ENCODE results near the gene CDK11B.
"Not testable (repeated sequence)": the region's sequence is repeated elsewhere in the genome, so short reads cannot be mapped to it uniquely, and the experiment has no call there.

Gene CDK11B

GRCh38 chr1:1658583-1659549 lies at the start of gene CDK11B:
Gene CDK11B, minus strand, starts transcription at chr1:1659004. Its CDS starts 1,519 bp downstream, at chr1:1657485.
- peak; percentile 76 to 98 (median 93) for DNase-seq (ENCODE audit: low read depth in 2 of 3, low spot score in 2 of 3)

GRCh38 chr1:1707897-1708296 lies 49.1 kb upstream of the CDK11B start:
- DNase-seq (ENCODE audit: low read depth in 2 of 3, low spot score in 2 of 3): not testable (repeated sequence)

GRCh38 chr1:1707241-1707640 lies 48.4 kb upstream of the CDK11B start:
- DNase-seq (ENCODE audit: low read depth in 2 of 3, low spot score in 2 of 3): not testable (repeated sequence)

DNA sequence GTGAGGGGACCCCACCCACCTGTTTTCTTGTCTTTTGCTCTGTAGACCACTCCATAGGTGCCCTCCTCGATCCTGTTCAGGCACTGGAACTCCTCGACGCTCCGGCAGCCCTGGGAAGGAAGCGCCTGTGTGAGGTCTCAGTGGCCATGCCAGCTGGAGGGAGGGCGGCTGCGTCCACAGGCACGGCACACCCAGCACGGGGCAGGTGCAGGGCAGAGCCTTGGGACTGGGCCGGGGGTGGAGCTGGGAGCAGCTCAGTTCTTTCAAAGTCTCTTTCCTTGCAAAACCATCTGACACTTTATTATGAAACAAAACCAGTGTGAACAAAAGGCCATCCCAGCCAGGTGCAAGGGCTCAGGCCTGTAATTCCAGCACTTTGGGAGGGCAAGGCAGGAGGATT lies 46.8 kb upstream of the CDK11B start:
- not testable (repeated sequence) for DNase-seq (ENCODE audit: low read depth in 2 of 3, low spot score in 2 of 3)

GRCh38 chr1:1704284-1704957 lies 45.6 kb upstream of the CDK11B start:
- DNase-seq (ENCODE audit: low read depth in 2 of 3, low spot score in 2 of 3): not testable (repeated sequence)

GRCh38 chr1:1703796-1704195 lies 45.0 kb upstream of the CDK11B start:
- no peak for DNase-seq (ENCODE audit: low read depth in 2 of 3, low spot score in 2 of 3)

DNA sequence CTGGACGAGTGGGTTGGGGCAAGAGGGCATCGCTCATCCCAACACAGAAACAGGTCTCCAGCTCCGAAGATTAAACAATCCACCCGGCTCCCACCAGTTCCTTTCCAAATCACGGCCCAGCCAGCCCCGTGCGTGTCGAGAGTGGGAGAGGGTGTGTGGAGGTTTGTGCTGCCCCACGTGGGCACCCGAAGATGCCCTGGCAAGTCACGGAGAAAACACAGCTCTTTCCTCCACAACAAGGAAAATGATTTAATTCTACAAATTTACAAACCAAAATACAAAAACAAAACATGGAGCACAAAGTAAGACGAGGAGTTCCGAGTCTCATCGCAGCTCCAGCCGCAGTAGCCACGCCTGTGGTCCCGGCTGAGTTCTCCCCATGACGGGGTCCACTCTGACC lies 43.7 kb upstream of the CDK11B start:
- not testable (repeated sequence) for DNase-seq (ENCODE audit: low read depth in 2 of 3, low spot score in 2 of 3)

- DNase-seq (ENCODE audit: low read depth in 2 of 3, low spot score in 2 of 3): not testable (repeated sequence)
These were observed 41.8 kb upstream of the CDK11B start for GRCh38 chr1:1700557-1700956.

DNA sequence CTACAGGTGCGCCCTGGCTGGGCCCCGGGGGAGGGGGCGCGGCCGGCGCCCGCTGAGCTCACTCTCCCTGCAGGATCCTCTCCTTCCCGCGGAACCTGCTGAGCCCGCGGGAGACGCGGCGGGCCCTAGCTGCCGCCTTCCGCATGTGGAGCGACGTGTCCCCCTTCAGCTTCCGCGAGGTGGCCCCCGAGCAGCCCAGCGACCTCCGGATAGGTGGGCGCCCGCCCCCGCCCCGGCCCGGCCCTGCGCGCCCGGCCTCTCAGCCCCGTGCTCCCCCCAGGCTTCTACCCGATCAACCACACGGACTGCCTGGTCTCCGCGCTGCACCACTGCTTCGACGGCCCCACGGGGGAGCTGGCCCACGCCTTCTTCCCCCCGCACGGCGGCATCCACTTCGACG lies 41.3 kb upstream of the CDK11B start:
- not testable (repeated sequence) for DNase-seq (ENCODE audit: low read depth in 2 of 3, low spot score in 2 of 3)

DNA sequence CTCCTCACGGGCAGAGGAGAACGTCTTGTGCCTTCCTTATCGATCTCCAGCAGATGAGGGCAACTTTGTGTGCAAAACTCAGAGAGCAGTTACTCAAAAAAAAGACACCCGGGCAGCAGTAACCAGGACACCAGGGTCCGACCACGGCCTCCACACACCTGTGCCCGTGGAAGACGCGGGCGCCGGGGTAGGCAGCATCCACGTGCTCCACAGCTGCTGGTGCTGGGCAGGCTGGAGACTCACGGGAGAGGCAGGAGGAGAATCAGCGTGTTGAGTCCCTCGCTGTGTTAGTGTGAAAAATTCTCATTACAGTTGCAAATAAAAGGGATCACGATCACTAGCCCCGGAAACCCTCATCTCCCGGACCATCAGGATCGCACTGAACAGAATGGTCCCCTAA lies 40.3 kb upstream of the CDK11B start:
- DNase-seq (ENCODE audit: low read depth in 2 of 3, low spot score in 2 of 3): not testable (repeated sequence)

- DNase-seq (ENCODE audit: low read depth in 2 of 3, low spot score in 2 of 3): not testable (repeated sequence)
These were observed 38.8 kb upstream of the CDK11B start for GRCh38 chr1:1697358-1698183.

DNA sequence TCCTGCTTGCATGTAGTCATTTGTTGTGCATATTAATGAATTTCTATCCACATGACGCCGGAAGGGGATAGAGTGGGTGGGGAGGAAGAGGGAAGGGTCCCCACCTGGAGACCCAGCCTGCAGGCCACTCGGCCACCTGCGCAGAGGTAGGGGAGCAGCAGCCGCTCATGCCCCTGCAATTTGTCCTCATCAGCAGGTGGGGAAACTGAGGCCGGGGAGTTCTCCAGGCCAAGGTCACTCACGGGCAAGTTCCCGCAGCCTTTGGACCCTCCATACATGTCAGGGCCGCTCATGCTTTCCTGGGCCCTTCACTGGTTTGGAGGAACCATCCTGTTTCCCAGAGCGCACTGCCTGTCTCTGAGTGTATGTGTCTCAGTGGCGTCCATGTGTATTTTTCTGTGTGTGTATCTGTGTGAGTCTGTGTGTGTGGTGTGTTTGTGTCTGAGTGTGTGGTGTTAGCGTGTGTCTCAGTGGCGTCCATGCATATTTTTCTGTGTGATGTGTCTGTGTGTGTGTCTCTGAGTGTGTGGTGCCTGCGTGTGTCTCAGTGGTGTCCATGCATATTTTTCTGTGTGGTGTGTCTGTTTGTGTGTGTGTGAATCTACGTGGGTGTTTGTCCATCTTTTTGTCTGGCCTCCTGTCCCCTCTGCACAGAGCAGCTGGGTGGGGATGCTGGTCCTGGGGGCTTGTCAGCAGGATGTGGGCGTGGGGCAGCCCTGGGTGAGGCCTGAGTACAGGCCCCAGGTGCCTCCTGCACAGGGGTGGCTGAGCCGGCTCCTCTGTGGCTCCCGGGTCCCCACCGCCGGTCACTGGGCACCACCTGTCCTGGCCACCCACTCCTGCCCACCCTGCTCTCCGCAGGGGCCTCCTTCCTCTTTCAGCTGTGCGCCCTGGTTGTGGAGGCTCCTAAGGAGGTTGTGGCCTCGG lies 37.9 kb upstream of the CDK11B start:
- DNase-seq (ENCODE audit: low read depth in 2 of 3, low spot score in 2 of 3): not testable (repeated sequence)

GRCh38 chr1:1692714-1693647 lies 34.2 kb upstream of the CDK11B start, which contains the start of gene SLC35E2B:
Gene SLC35E2B, minus strand, starts transcription at chr1:1692795. Its CDS starts 16,096 bp downstream, at chr1:1676699.
- peak; percentile 78 to 91 (median 91) for DNase-seq (ENCODE audit: low read depth in 2 of 3, low spot score in 2 of 3)

- peak; percentile 40 to 84 (median 77) for DNase-seq (ENCODE audit: low read depth in 2 of 3, low spot score in 2 of 3)
These were observed 33.5 kb upstream of the CDK11B start for GRCh38 chr1:1692324-1692713.

GRCh38 chr1:1691443-1691842 lies 32.6 kb upstream of the CDK11B start:
- DNase-seq (ENCODE audit: low read depth in 2 of 3, low spot score in 2 of 3): not testable (repeated sequence)

DNA sequence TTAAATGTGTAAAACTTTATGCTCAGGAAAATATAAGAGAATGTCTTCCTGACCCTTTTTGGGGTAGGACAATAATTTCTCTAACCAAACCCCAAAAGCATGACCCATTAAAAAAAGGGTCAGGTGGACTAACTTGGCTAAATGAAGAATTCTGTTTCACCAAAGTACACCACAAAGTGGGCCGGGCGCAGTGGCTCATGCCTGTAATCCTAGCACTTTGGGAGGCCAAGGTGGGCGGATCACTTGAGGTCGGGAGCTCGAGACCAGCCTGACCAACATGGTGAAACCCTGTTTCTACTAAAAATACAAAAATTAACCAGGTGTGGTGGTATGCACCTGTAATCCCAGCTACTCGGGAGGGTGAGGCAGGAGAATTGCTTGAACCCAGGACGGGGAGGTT lies 30.7 kb upstream of the CDK11B start:
- not testable (repeated sequence) for DNase-seq (ENCODE audit: low read depth in 2 of 3, low spot score in 2 of 3)

DNA sequence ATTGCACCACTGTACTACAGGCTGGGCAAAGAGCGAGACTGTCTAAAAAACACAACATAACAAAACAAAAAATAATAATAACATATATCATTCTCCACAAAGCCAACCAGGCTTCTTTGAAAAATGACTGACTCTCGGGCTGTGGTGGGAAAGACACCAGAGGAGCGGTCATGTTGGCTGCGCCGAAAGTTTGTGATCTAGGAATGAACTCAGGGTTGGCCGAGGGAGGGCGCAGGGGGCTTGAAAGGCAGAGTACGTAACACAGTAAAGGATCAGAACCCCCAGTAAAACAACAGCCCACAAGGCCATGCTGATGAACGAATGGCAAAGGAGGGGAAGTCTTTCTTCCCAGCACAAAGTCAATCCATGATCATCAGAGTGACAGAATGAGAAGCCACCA lies 29.0 kb upstream of the CDK11B start:
- no peak for DNase-seq (ENCODE audit: low read depth in 2 of 3, low spot score in 2 of 3)

DNA sequence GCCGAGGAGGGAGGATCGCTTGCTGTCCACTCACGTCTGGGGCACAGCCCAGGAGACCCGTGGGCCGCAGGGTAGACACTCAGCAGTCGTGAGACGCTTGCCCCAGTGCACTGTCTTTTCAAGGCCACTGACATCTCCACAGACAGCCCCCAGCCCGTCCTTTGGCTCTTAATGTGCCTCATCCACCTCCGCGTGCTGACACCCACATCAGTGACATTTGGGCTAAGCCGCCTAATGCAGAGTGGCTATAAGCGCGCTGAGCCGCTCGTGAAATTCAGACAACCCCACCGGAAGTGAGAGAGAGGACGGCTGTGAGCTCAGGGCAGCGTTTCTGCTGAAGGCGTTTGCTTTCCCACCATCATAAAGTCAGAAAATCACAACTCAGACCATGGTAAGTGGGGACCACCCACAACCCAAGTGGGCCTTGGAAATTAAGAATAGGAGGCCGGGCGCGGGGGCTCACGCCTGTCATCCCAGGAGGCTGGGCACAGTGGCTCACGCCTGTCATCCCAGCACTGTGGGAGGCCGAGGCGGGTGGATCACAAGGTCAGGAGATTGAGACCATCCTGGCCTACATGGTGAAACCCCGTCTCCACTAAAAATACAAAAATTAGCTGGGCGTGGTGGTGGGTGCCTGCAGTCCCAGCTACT lies 25.4 kb upstream of the CDK11B start:
- DNase-seq (ENCODE audit: low read depth in 2 of 3, low spot score in 2 of 3): no peak
